HG02642 (cell line): ENCODE data around the gene PCNX1.
"Not testable (repeated sequence)": the region's sequence is repeated elsewhere in the genome, so short reads cannot be mapped to it uniquely, and the experiment has no call there.

ENCODE experiments used
- ATAC-seq: cut with Tn5 transposase; IDR thresholded peaks from one replicate; pipeline ENCODE4 v1.9.1; 2021; ENCODE audit warnings: mild to moderate bottlenecking; ENCODE audit not compliant: unreplicated experiment, poor library complexity

PCNX1 gene

GRCh38 chr14:71001742-71002141 lies 94.5 kb downstream of the PCNX1 start:
- no peak for ATAC-seq

DNA sequence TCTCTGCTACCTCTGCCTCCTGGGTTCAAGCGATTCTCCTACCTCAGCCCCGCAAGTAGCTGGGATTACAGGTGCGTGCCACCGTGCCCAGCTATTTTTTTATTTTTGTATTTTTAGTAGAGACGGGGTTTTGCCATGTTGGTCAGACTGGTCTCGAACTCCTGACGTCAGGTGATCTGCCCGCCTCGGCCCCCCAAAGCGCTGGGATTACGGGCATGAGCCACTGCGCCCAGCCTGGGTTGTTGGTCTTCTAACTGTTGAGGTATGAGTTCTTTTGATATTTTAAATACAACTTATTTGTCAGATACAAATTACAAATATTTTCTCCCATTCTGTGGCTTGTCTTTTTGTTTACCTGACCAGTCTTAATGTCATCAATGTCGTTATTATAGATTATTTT lies 95.9 kb downstream of the PCNX1 start:
- ATAC-seq: no peak

DNA sequence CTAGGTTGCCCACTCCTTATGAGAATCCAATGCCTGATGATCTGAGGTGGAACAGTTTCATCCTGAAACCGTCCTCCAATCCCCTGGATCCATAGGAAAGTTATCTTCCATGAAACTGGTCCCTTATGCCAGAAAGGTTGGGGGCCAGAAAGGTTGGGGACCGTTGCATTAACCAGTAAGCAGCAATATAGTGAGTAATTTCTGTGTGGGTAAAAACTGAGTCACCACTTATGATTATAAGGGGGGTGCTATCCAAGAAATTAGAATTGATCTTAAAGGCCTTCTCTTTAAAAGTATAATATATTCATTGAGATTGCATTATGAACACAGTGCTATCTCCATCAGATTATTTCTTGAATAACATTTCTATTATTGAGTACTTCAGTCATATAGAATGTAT lies 97.2 kb downstream of the PCNX1 start:
- no peak for ATAC-seq

- no peak for ATAC-seq
Measured at GRCh38 chr14:71005076-71005475, 97.8 kb downstream of the PCNX1 start.

GRCh38 chr14:71006200-71006563 lies 98.9 kb downstream of the PCNX1 start:
- ATAC-seq: no peak

DNA sequence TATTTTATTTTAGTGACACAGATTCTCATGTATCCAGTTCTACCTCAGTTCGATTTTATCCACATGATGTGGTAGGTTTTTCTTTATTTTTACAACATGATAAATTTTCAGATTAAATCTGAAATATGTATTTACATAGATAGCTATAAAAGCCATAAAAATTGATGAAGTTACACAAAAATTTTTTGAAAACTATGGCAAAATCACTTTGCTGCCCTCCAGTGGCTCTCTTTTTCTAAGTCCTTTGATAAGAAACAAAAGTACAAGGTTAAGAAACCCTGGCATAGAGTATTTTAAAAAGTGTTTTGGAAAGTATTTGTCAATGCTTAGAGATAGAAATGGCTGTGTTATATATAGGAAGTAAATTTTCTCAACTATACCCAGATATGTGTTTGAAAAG lies 104.2 kb downstream of the PCNX1 start:
- no peak for ATAC-seq

- ATAC-seq: no peak
Measured at GRCh38 chr14:71012888-71013287, 105.6 kb downstream of the PCNX1 start.

DNA sequence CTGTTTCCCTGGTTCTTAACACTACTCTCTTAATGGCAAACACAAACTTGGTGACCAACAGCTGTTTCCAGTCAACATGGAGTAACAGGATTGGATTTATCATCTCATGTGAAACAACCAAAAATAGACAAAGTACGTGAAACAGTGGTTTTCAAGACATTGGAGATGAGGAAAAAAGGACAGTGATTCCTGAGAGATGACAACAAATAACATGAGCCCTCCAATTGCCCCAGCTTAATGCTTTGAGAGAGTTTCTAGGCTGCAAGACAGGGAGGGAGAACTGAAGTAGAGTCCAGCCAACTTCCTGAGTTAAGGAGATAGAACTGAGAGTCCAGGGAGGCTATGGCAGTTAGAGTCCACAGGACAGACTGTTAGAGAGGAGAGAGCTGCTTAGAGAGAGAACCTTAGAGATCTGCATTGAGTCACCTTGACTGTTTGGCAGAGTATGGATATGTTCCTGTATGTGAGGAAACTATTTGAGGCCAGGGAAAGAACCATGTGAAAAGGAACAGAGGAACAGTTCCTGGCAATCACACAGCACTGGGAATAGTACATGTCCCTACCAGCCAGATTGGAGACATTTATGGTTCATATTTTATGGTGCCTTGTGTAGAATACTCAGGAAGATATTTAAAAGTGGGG lies 106.4 kb downstream of the PCNX1 start:
- ATAC-seq: no peak

- ATAC-seq: not testable (repeated sequence)
Measured at GRCh38 chr14:71019917-71020316, 112.7 kb downstream of the PCNX1 start.

DNA sequence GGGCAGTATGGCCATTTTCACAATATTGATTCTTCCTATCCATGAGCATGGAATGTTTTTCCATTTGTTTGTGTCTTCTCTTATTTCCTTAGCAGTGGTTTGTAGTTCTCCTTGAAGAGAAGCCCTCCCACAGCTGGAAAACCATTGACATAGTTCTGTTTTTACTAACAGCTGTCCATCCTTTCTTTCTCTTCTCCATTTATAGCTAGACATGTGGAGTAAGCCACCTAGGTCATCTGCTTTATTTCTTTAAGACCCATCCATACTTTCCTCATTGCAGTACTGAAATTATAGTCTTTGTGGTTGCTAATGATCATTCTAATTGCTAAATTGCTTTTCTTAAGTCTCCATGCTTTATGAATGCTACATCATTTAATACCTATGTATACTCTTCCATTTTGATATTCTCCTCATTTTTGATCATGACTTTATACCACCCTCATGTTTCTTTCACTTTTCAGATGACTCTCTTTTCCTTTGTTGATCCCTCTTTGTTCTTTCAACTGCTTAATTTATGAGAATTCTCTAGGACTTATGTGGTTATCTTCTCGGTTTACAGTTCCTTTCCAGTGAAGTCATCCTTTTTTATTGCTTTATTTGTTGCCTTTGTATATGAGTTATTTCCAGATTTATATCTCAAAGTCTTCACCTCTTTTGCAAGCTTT lies 114.2 kb downstream of the PCNX1 start:
- ATAC-seq: no peak

GRCh38 chr14:71022012-71022869 lies 115.0 kb downstream of the PCNX1 start:
- no peak for ATAC-seq

DNA sequence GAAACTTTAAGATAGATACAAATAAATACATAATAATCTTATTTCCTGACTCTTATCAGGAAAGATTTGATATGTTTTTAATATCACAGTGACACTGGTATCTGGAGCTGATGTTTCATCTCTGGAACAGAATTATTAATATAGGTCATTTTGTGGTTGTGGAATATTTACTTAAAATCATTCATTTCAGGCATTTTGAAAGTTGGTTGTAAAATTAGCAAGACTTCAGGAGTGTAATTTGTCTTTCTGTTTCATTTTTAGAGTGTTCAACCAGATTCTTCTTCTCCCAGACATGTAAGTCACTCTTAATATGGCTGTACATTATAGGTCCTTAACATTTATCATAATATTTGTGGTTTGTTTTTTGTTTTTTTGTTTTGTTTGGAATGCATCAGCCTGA lies 115.7 kb downstream of the PCNX1 start:
- ATAC-seq: no peak

- no peak for ATAC-seq
Measured at GRCh38 chr14:71029236-71029781, 122.0 kb downstream of the PCNX1 start.

GRCh38 chr14:71031000-71031399 lies 123.7 kb downstream of the PCNX1 start:
- no peak for ATAC-seq

- no peak for ATAC-seq
Measured at GRCh38 chr14:71036433-71036832, 129.2 kb downstream of the PCNX1 start.

DNA sequence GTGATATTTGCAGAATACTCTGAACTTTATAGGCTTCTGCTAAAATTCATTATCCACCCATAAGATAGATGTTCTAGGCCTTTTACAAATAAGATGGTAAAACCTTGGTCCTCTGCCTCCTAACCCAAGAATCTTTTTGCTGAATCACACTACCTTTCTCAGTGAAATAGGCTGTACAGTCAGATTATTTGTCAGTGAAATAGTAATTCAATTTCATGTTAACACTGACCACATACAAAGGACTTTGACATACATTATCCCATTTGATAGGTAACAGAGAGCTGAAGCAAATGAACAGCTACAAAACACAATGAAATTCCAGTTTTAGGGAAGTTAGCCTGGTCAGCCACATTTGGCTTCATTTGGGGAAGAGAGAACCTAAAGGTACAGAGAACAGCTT lies 141.1 kb downstream of the PCNX1 start:
- no peak for ATAC-seq

DNA sequence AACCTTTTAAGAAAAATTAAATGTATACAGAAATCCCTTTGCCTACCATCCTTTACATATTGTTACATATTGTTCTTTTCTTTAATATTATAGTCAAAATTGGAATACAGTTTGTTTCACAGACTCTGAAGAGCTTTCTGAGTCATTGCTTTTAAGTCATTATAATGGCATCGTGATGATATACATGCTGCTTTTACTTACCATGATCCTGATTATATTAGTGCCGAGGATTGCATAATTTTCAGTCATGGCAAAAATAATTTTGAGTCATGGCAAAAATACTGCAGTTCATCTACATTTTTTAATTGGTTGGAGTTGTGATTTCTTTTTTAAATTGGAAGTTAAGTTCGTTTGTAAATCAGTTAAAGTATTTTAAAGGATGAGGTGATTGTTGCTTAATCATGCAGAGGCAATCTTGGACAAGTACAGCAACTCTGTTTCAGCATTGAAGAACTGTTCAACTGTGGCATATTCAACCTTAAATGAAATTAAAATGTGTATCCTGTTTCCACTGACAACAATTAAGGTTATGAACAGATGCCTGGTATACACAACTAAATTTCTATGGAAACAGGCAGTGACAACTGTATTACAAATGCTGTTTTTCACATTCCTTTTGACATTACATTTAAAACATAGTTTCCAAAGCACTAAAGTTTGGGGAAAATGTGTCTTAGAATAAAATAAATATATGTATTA lies 142.3 kb downstream of the PCNX1 start:
- no peak for ATAC-seq

DNA sequence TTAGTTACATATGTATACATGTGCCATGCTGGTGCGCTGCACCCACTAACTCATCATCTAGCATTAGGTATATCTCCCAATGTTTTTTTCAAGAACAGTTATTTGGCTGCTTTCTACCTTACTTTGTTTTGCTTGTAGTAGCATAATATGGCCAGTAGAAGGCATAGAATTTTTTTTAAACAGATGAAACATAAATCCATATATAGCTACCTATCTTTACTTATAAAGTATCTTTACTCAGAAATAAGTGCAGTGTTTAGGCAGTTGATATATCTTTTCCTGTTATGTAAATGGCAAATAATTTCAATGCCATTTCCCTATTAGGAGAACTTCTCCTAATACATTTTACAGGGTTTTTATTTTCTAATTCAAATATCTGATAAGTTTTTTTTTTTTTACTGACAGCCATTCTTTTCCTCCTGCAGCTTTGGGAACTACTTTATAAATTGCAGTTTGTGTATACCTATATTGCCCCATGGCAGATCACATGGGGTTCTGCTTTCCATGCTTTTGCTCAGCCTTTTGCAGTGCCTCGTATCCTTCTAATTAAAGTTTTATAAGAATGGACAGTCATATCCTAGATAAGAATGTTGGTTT lies 143.1 kb downstream of the PCNX1 start:
- ATAC-seq: no peak

DNA sequence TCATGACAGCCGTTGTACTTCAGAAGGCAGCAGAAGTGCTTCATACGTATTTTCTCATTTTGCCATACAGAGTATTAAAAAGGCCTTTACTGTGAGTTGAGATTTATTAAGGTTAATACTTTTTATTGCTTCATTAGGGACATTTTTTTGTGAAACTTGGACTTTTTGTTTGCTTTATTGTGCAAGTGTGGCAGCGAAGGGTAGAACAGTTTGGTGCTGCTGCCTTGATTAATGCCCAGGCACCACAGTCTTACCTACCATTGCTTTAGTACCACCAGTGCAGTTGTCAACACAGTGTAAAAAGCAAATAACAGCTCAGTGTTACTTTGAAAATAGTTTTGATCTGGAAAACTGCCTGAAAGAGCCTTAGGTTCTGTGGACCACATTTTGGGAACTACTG lies 147.4 kb downstream of the PCNX1 start:
- ATAC-seq: no peak

GRCh38 chr14:71056168-71056567 lies 148.9 kb downstream of the PCNX1 start:
- ATAC-seq: no peak
